Astrocyte of the cerebellum (primary cell): Measurements from ENCODE around the gene SERPINA3.

Experiments
- DNase-seq: peaks from one replicate; pipeline ENCODE4 v3.0.0-alpha.2; 2011; ENCODE audit warnings: low read depth
- H3K4me3 ChIP-seq: 2 replicates; pipeline ENCODE4 v1.5.1; 2011; ENCODE audit warnings: mild to moderate bottlenecking, low read depth, low read length, moderate library complexity
- CTCF ChIP-seq: IDR thresholded peaks from 2 replicates; pipeline ENCODE4 v1.5.1; 2012; ENCODE audit warnings: low read length, low read depth, moderate library complexity, mild to moderate bottlenecking; ENCODE audit errors: missing control alignments
- in situ Hi-C: cut with HindIII; loops from 2 replicates; pipeline ENCODE4 v1.10.0; 2017; ENCODE audit warnings: low sequenced_read_pairs

SERPINA3 gene

DNA sequence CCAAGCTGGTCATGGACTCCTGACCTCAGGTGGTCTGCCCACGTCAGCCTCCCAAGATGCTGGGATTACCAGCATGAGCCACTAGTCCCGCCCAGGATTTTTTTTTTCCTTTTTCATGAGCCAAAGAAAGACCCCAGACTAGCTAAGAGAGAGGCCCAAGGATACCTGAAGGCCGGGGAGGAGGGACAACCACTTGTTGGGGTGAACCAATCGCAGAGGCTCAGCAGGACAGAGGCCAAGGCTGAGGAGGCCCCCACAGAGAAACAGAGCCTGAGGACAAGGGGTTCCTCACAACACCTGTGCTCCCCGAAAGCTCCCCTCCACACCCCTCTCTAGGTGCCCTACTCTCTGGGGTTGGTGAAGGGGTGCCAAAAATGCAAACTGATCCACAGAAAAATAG, 1.0 kb upstream of the SERPINA3 start:
- in situ Hi-C loops, result no loop called here
- no peak overlapping the region for H3K4me3 ChIP-seq
- TF ChIP-seq CTCF, result no peak
- DNase-seq, result no peak

DNA sequence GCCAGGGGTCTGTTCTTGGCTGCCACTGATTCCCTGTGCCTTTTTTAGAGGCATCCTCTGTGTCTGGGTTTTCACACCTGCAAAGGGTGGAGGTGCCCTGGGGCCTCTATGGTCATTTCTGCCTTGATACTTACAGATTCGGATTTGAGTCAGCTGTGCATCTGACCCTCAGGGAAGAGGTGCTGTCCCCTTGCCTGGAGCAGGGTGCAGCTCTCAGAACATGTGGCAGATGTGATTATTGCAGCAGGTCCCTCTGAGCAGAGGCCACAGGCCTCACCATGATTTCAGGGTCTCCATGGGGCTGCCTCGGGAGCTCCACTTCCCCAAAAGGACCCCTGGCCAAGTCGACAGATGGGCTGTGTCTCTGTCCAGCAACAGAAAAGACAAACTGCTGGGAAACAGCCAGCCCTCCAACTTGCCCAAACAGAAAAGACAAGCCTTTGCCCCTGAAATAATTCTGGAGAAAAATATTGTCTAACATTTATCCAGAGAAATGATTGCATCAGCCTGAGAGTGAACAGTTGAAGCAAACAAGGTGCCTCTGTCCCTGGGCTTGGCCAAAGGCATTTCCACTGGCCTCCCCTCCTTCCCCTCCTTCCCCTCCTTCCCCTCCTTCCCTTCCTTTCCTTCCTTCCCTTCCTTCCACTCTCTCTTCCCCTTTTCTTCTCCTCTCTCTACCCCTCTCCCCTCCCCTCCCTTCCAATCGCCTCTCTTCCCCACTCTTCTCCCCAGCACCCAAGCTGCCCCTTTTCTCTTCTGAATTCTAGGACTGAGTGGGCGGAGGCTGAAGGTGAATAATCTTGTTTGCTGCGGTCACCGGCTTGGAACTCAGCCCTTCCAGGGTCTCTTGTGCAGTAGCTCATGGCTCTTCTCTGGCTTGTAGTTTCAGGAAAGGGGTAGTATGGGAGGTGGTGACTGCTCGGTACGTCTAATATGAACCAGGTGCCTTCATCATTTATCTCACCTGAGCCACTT, 676 bp downstream of the SERPINA3 start:
- no peak for DNase-seq
- in situ Hi-C loops, result no loop called here
- TF ChIP-seq CTCF, result no peak
- no peak overlapping the region for H3K4me3 ChIP-seq

DNA sequence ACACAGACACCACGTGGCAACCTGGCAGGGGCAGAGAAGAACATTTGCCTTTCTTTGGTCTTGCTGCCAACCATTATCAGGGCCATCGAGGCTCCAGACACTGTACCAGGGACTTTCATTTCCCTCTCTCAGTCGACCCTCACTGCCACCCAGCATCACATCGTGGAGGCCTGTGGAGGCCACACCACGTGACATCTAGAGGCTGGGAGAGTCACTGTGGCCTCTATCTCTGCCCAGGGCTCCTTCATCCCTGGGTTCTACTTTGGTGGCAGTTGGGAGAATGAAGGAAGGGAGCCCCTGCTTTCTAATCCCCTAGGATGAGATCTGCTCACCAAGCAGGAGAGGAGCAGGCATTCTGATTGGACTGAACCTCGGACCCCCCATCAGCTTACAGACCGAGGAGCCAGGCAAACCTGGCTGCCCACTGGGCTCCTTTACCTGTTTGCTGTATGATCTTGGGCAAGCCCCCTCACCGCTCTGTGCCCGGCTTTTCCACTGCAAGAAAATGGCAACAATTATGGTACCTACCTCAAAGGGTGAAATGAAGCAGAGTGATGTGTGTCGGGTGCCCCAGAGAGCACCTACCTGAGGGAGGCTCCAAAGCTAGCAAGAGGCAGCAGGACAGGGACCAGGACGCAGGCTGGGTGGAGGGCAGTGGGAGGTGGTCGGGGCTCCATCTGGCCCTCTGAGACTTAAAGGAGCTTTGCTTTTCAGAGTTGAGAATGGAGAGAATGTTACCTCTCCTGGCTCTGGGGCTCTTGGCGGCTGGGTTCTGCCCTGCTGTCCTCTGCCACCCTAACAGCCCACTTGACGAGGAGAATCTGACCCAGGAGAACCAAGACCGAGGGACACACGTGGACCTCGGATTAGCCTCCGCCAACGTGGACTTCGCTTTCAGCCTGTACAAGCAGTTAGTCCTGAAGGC, 1.8 kb downstream of the SERPINA3 start:
- in situ Hi-C loops, result no loop called here
- no peak overlapping the region for H3K4me3 ChIP-seq
- TF ChIP-seq CTCF, result no peak
- DNase-seq, result no peak

DNA sequence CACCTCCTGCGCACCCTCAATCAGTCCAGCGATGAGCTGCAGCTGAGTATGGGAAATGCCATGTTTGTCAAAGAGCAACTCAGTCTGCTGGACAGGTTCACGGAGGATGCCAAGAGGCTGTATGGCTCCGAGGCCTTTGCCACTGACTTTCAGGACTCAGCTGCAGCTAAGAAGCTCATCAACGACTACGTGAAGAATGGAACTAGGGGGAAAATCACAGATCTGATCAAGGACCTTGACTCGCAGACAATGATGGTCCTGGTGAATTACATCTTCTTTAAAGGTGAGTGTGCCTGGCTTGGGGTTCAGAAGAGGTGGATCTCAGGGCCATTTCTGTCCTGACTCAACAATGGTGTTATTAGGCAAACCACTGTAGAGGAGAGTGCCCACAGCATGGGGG, 2.6 kb downstream of the SERPINA3 start:
- TF ChIP-seq CTCF, result no peak
- no peak for DNase-seq
- in situ Hi-C loops, result no loop called here
- no peak overlapping the region for H3K4me3 ChIP-seq

DNA sequence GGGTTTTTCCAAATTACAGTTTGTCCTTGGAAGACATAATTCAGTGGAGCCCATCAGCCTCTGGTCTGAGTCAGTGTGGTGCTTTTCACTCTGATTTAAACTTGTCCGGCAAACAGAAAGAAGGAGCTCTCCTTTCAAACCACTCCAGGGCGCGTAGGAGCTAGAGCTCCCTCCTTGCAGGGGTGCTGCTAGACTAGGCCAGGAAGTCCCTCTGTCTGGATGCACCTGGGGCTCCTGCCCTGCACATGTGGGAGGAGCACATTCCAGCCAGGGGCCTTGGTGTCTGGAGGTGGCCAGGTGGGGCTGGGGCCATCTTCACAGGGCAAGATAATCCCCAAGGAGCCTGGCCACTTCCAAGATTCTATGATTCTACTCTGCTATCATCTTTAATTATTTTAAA, 3.1 kb downstream of the SERPINA3 start:
- no peak overlapping the region for H3K4me3 ChIP-seq
- no peak for DNase-seq
- in situ Hi-C loops, result no loop called here
- no peak for TF ChIP-seq CTCF

DNA sequence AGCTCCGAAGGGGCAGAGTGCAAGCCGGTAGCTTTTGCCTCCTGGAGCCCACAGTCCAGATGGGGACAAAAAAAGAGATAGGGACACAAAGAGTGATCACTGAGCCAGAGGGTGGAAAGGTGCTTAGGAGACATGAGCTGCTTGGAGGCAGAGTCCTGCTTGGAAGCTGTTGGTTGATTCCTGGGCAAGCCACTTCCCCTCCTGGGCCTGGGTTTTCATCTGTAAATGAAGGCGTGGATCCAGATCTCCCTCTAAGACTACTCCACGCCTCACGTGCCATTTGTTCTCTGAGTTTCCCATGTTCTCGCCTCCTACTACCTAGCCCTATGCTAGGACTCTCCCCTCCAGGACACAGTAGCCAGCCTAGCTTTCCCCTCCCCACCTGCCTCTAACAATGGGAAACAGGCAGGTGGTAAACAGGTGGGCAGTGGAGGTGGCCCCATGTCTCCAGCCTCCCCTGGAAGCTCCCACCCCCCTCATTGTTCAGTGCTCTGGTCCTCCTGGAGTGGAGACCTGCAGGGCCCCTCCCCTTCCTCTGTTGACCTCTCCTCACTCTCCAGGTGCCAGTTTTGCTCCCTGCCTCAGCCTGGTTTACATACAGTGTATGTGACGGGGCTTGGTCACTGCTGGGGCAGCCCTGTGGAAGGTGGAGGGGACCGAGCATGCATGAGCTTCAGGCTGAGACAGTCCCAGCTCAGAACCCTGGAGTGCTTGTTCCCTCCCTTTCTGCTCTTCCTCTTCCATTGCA, 3.8 kb downstream of the SERPINA3 start:
- H3K4me3 ChIP-seq, result no peak overlapping the region
- DNase-seq, result no peak
- in situ Hi-C loops, result no loop called here
- no peak for TF ChIP-seq CTCF
